B cell (primary cell): ENCODE results near the gene SLC13A1. TPM values are rescaled to one million over a fixed set of nuclear protein-coding genes. Genes with fewer than 3 reads are reported as not detected.

Source experiments
- ATAC-seq: fragments of 200-7000 bp; cut with Tn5 transposase; one replicate; pipeline ENCODE4 v1.10.0; 2021; ENCODE audit warnings: low read depth, mild to moderate bottlenecking, moderate number of reproducible peaks, moderate library complexity
- CTCF ChIA-PET: fragments of 350-600 bp; sonication (Branson Sonifier 250); formaldehyde crosslinking; loops from one replicate; lab custom pipeline; 2021; ENCODE audit warnings: antibody characterized with exemption, inconsistent platforms; lab: Charles Lee
- POLR2A ChIA-PET: fragments of 350-600 bp; sonication (Branson Sonifier 250); formaldehyde crosslinking; loops from one replicate; lab custom pipeline; 2021; ENCODE audit warnings: antibody characterized with exemption; lab: Charles Lee
- DNase-seq: peaks from one replicate; pipeline ENCODE4 v3.0.0; 2013
- H2AFZ ChIP-seq: 2 replicates; pipeline ENCODE4 v1.6.1; 2012; ENCODE audit warnings: mild to moderate bottlenecking, low read depth, low read length; ENCODE audit not compliant: insufficient read depth, poor library complexity, severe bottlenecking
- H3K27ac ChIP-seq, 2 donors: 1 replicate in 1 of 2; 2 replicates in 1 of 2; pipeline ENCODE4 v1.5.1; 2012 to 2013; ENCODE audit warnings: low read length in 2 of 2, mild to moderate bottlenecking in 2 of 2, moderate library complexity in 1 of 2
- H3K27me3 ChIP-seq, 4 experiments: fragments of 200-600 bp in 1 of 4; sonication (generic) in 1 of 4; replicated peaks in 1 of 4; 1 replicate in 2 of 4; 2 replicates in 2 of 4; pipeline versions ENCODE4 v1.6.1 to v1.7.0; 2013 to 2016; ENCODE audit warnings: low read length in 3 of 4, mild to moderate bottlenecking in 2 of 4, mixed read lengths in 1 of 4, moderate library complexity in 1 of 4; ENCODE audit not compliant: insufficient read depth in 4 of 4, control insufficient read depth in 3 of 4; ENCODE audit errors: control extremely low read depth in 1 of 4
- H3K36me3 ChIP-seq, 2 experiments: replicated peaks in 1 of 2; 1 replicate in 1 of 2; 2 replicates in 1 of 2; pipeline versions ENCODE4 v1.6.1 to v1.7.1; 2013; ENCODE audit warnings: low read length in 1 of 2; ENCODE audit not compliant: insufficient read depth in 2 of 2, control insufficient read depth in 1 of 2; ENCODE audit errors: control extremely low read depth in 1 of 2, extremely low read depth in 1 of 2
- H3K4me1 ChIP-seq, 2 donors: fragments of 200-600 bp in 1 of 2; sonication (generic) in 1 of 2; 1 replicate in 1 of 2; 2 replicates in 1 of 2; pipeline versions ENCODE4 v1.5.1 to v1.6.1; 2013 to 2017; ENCODE audit warnings: low read length in 2 of 2; ENCODE audit not compliant: control insufficient read depth in 2 of 2, insufficient read depth in 2 of 2
- H3K4me2 ChIP-seq: replicated peaks from 2 replicates; pipeline ENCODE3; 2012; ENCODE audit warnings: mild to moderate bottlenecking, low read depth, low read length; ENCODE audit not compliant: poor library complexity, severe bottlenecking
- H3K4me3 ChIP-seq, 5 experiments: fragments of 200-600 bp in 1 of 5; sonication (generic) in 1 of 5; 1 replicate in 3 of 5; 2 replicates in 2 of 5; pipeline versions ENCODE4 v1.5.1 to v1.7.0; 2011 to 2016; ENCODE audit warnings: low read length in 4 of 5, mild to moderate bottlenecking in 4 of 5, low read depth in 2 of 5, control low read depth in 1 of 5, moderate library complexity in 1 of 5; ENCODE audit not compliant: insufficient read depth in 1 of 5; ENCODE audit errors: control extremely low read depth in 1 of 5, extremely low read depth in 1 of 5
- H3K79me2 ChIP-seq: fragments of 200-600 bp; sonication (generic); one replicate; pipeline ENCODE4 v1.6.0; 2016; ENCODE audit warnings: low read length; ENCODE audit not compliant: control insufficient read depth, insufficient read depth
- H3K9ac ChIP-seq: fragments of 200-600 bp; sonication (generic); 2 replicates; pipeline ENCODE4 v1.6.1; 2017; ENCODE audit warnings: mild to moderate bottlenecking, low read length, moderate library complexity
- H3K9me3 ChIP-seq, 3 donors: one replicate each; pipeline versions ENCODE4 v1.6.1 to v1.7.1; 2013; ENCODE audit warnings: low read length in 2 of 3; ENCODE audit not compliant: control insufficient read depth in 2 of 3, insufficient read depth in 1 of 3; ENCODE audit errors: control extremely low read depth in 1 of 3
- H4K20me1 ChIP-seq: 2 replicates; pipeline ENCODE4 v1.6.0; 2012; ENCODE audit warnings: mild to moderate bottlenecking, low read length; ENCODE audit not compliant: insufficient read depth, control insufficient read depth, poor library complexity, severe bottlenecking
- H3K27ac Mint-ChIP-seq: one replicate; pipeline ENCODE4 v1.8.0; 2021; ENCODE audit warnings: mixed read lengths
- H3K27me3 Mint-ChIP-seq: one replicate; pipeline ENCODE4 v1.8.0; 2021; ENCODE audit warnings: mixed read lengths
- H3K4me1 Mint-ChIP-seq: one replicate; pipeline ENCODE4 v1.8.0; 2021; ENCODE audit warnings: mixed read lengths
- H3K4me3 Mint-ChIP-seq: one replicate; pipeline ENCODE4 v1.8.0; 2021; ENCODE audit warnings: mixed read lengths
- H3K9me3 Mint-ChIP-seq: one replicate; pipeline ENCODE4 v1.8.0; 2022; ENCODE audit warnings: mixed read lengths; ENCODE audit not compliant: insufficient read depth
- EZH2 ChIP-seq: IDR thresholded peaks from 2 replicates; pipeline ENCODE4 v1.6.1; 2012; ENCODE audit warnings: borderline replicate concordance, low read depth, mild to moderate bottlenecking, moderate library complexity, low read length; ENCODE audit not compliant: insufficient read depth, poor library complexity, severe bottlenecking
- WGBS: methylation state at CpG from one replicate; pipeline ENCODE4 v1.1.5; 2013; ENCODE audit warnings: missing lambda C conversion rate; ENCODE audit not compliant: insufficient coverage; 5-methylcytosine and 5-hydroxymethylcytosine counted together
- intact Hi-C: fragments of 100-400 bp; cut with micrococcal nuclease; formaldehyde crosslinking; loops from one replicate; pipeline ENCODE4 v1.10.0; 2022
- polyA plus RNA-seq: library from polyadenylated mRNA; depleted of rRNA; stranded (reverse); fragments of >200 nt; gene quantifications from 2 replicates; pipeline ENCODE4 v1.2.3, GENCODE V29; 2012
- total RNA-seq, 2 donors: library from RNA; stranded (reverse); fragments of 120-200 nt in 1 of 2; gene quantifications; 1 replicate in 1 of 2; 2 replicates in 1 of 2; pipeline versions ENCODE4 v1.2.3 to v1.2.4, GENCODE V29; 2013 to 2022
- TF ChIP-seq, protein P1 (sequence below): fragments of 200-600 bp; IDR thresholded peaks from one replicate; pipeline ENCODE4 v1.8.0; 2022; ENCODE audit warnings: antibody characterized with exemption, mild to moderate bottlenecking

Gene SLC13A1
- total and polyA plus RNA-seq, 2 donors (not counting 1 experiment from before 2014, with no cell fraction given): not detected

DNA sequence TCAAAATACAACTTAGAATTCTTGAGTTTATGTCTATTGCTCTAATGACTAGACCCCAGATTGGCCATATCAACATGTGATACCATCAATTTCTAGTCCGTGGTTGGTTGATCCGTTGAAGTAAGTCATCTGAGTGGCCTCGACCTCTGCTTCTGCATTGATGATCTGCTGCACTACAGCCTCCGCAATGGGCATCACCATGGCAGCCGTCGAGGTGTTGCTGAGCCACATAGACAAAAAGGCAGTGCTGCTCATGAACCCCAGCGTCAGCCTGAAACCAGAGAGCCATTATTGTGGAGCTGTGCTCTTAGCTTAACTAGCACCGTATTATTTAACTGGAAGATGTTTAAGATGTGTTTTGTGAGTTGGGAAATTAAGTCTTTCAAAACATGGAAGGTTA lies 30.7 kb downstream of the SLC13A1 start:
- Mint-ChIP-seq H3K4me1 (no peaks in the 10 kb centered on the region), H3K9me3 (no peaks in the 10 kb centered on the region), H3K27ac (no peak overlapping the region), H3K4me3 (no peak overlapping the region), H3K27me3 (no peaks in the 10 kb centered on the region)
- DNase-seq: no peak
- TF ChIP-seq EZH2: no peak
- TF ChIP-seq, protein P1, sequence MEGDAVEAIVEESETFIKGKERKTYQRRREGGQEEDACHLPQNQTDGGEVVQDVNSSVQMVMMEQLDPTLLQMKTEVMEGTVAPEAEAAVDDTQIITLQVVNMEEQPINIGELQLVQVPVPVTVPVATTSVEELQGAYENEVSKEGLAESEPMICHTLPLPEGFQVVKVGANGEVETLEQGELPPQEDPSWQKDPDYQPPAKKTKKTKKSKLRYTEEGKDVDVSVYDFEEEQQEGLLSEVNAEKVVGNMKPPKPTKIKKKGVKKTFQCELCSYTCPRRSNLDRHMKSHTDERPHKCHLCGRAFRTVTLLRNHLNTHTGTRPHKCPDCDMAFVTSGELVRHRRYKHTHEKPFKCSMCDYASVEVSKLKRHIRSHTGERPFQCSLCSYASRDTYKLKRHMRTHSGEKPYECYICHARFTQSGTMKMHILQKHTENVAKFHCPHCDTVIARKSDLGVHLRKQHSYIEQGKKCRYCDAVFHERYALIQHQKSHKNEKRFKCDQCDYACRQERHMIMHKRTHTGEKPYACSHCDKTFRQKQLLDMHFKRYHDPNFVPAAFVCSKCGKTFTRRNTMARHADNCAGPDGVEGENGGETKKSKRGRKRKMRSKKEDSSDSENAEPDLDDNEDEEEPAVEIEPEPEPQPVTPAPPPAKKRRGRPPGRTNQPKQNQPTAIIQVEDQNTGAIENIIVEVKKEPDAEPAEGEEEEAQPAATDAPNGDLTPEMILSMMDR: no peak
- H4K20me1 ChIP-seq: no peaks in the 10 kb centered on the region
- no peak overlapping the region for H3K4me2 ChIP-seq
- H3K4me1 ChIP-seq: no peaks in the 10 kb centered on the region
- no peak overlapping the region for H2AFZ ChIP-seq
- no peak overlapping the region for H3K27ac ChIP-seq
- no peak overlapping the region for H3K9ac ChIP-seq
- ChIA-PET CTCF (no interaction called here), POLR2A (no interaction called here)
- no peak for ATAC-seq
- WGBS: 82% methylated on average over 8 of the region's 8 CpGs
- no peak overlapping the region for H3K4me3 ChIP-seq
- H3K79me2 ChIP-seq: no peaks in the 10 kb centered on the region
- H3K36me3 ChIP-seq: no peaks in the 10 kb centered on the region
- H3K27me3 ChIP-seq: no peaks in the 10 kb centered on the region
- intact Hi-C loops: no loop called here
- no peaks in the 10 kb centered on the region for H3K9me3 ChIP-seq

DNA sequence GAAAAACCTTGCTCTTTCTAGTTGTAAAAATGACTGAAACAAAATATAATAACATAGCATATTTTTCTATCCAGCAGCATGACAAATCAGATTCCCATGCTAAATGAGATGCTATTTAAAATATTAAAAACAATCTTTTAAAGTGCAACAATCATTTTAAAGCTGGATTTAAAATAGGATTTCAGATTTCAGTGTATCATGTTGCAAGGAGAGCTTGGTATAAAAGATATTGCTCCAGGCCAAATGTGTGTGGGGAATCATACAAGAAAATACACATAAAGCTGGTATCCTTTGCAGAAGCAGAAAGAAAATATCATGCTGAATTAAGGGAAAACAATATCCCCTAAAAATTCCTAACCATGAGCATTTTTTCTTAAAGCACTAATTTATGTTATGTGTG lies 42.2 kb downstream of the SLC13A1 start:
- Mint-ChIP-seq H3K4me1 (no peaks in the 10 kb centered on the region), H3K9me3 (no peaks in the 10 kb centered on the region), H3K27ac (no peak overlapping the region), H3K27me3 (no peaks in the 10 kb centered on the region), H3K4me3 (no peak overlapping the region)
- CTCF ChIA-PET: no interaction called here
- DNase-seq: no peak
- no peaks in the 10 kb centered on the region for H3K4me1 ChIP-seq
- no peaks in the 10 kb centered on the region for H3K36me3 ChIP-seq
- POLR2A ChIA-PET: no interaction called here
- H3K4me3 ChIP-seq: no peak overlapping the region
- no peak for ATAC-seq
- H2AFZ ChIP-seq: no peak overlapping the region
- no peaks in the 10 kb centered on the region for H3K27me3 ChIP-seq
- no peak overlapping the region for H3K27ac ChIP-seq
- no peaks in the 10 kb centered on the region for H3K9me3 ChIP-seq
- TF ChIP-seq EZH2: no peak
- TF ChIP-seq, protein P1: no peak
- no peaks in the 10 kb centered on the region for H3K79me2 ChIP-seq
- no peak overlapping the region for H3K9ac ChIP-seq
- no peaks in the 10 kb centered on the region for H4K20me1 ChIP-seq
- H3K4me2 ChIP-seq: no peak overlapping the region
- intact Hi-C loops: no loop called here
